H9 (cell line): ENCODE measurements around the gene TENM4. TPM values are rescaled to one million over a fixed set of nuclear protein-coding genes. Genes with fewer than 3 reads are reported as not detected.

Experiments used
- DNase-seq: peaks from one replicate; pipeline ENCODE4 v3.0.0-alpha.2; 2017
- H2AFZ ChIP-seq: one replicate; pipeline ENCODE4 v1.6.1; 2013; ENCODE audit warnings: mild to moderate bottlenecking, low read length, control low read depth, moderate library complexity
- H2AK5ac ChIP-seq: 2 replicates; pipeline ENCODE4 v1.6.1; 2013; ENCODE audit warnings: low read length, control low read depth, mixed read lengths; ENCODE audit not compliant: insufficient read length
- H2BK120ac ChIP-seq: one replicate; pipeline ENCODE4 v1.6.1; 2013; ENCODE audit warnings: low read depth, mild to moderate bottlenecking, low read length, control low read depth, inconsistent platforms; ENCODE audit not compliant: poor library complexity, severe bottlenecking
- H2BK12ac ChIP-seq: 2 replicates; pipeline ENCODE4 v1.6.1; 2013; ENCODE audit warnings: low read length, control low read depth, mixed read lengths, low read depth; ENCODE audit not compliant: insufficient read length
- H2BK15ac ChIP-seq: 2 replicates; pipeline ENCODE4 v1.6.1; 2013; ENCODE audit warnings: low read depth, low read length, control low read depth
- H2BK20ac ChIP-seq: one replicate; pipeline ENCODE4 v1.6.1; 2013; ENCODE audit warnings: low read depth, mild to moderate bottlenecking, low read length, control low read depth, inconsistent platforms; ENCODE audit not compliant: poor library complexity, severe bottlenecking
- H2BK5ac ChIP-seq: 2 replicates; pipeline ENCODE4 v1.6.1; 2013; ENCODE audit warnings: low read length, control low read depth, mixed read lengths; ENCODE audit not compliant: insufficient read length
- H3K14ac ChIP-seq: 2 replicates; pipeline ENCODE4 v1.6.1; 2013; ENCODE audit warnings: low read length, control low read depth; ENCODE audit not compliant: insufficient read depth
- H3K18ac ChIP-seq: 2 replicates; pipeline ENCODE4 v1.6.1; 2013; ENCODE audit warnings: low read depth, mild to moderate bottlenecking, mixed read lengths, low read length, control low read depth; ENCODE audit not compliant: insufficient read length
- H3K23ac ChIP-seq: 2 replicates; pipeline ENCODE4 v1.6.1; 2013; ENCODE audit warnings: low read length, control low read depth, mixed read lengths, low read depth; ENCODE audit not compliant: insufficient read length
- H3K23me2 ChIP-seq: 2 replicates; pipeline ENCODE4 v1.6.1; 2013; ENCODE audit warnings: low read depth, mild to moderate bottlenecking, mixed read lengths, low read length, control low read depth; ENCODE audit not compliant: insufficient read length, poor library complexity, severe bottlenecking
- H3K27ac ChIP-seq: 2 replicates; pipeline ENCODE4 v1.5.1; 2013; ENCODE audit warnings: low read length, control low read depth, mixed read lengths, low read depth; ENCODE audit not compliant: insufficient read length
- H3K27me3 ChIP-seq: 2 replicates; pipeline ENCODE4 v1.6.1; 2013; ENCODE audit warnings: low read length, control low read depth, inconsistent platforms; ENCODE audit not compliant: insufficient read depth
- H3K4ac ChIP-seq: 2 replicates; pipeline ENCODE4 v1.6.1; 2013; ENCODE audit warnings: low read depth, mild to moderate bottlenecking, control low read depth, inconsistent platforms, low read length, moderate library complexity
- H3K4me1 ChIP-seq: 2 replicates; pipeline ENCODE4 v1.6.1; 2013; ENCODE audit warnings: low read length, control low read depth, inconsistent platforms; ENCODE audit not compliant: insufficient read depth
- H3K4me2 ChIP-seq: 2 replicates; pipeline ENCODE4 v1.6.1; 2013; ENCODE audit warnings: low read length, control low read depth, mixed read lengths; ENCODE audit not compliant: insufficient read length, insufficient read depth
- H3K56ac ChIP-seq: 2 replicates; pipeline ENCODE4 v1.6.1; 2013; ENCODE audit warnings: low read depth, mild to moderate bottlenecking, mixed read lengths, low read length, control low read depth; ENCODE audit not compliant: insufficient read length
- H3K79me1 ChIP-seq: 2 replicates; pipeline ENCODE4 v1.6.1; 2013; ENCODE audit warnings: low read depth, mild to moderate bottlenecking, moderate library complexity, low read length, control low read depth, inconsistent platforms; ENCODE audit not compliant: insufficient read depth, poor library complexity, severe bottlenecking
- H3K79me2 ChIP-seq: 2 replicates; pipeline ENCODE4 v1.6.1; 2013; ENCODE audit warnings: low read length, control low read depth, inconsistent platforms; ENCODE audit not compliant: insufficient read depth
- H3K9ac ChIP-seq: 2 replicates; pipeline ENCODE4 v1.6.1; 2013; ENCODE audit warnings: low read length, control low read depth, mixed read lengths; ENCODE audit not compliant: insufficient read length; ENCODE audit errors: extremely low read depth
- H3K9me3 ChIP-seq: one replicate; pipeline ENCODE4 v1.6.1; 2013; ENCODE audit warnings: low read depth, low read length, inconsistent platforms; ENCODE audit not compliant: control insufficient read depth
- H3T11ph ChIP-seq: one replicate; pipeline ENCODE4 v1.6.1; 2013; ENCODE audit warnings: mild to moderate bottlenecking, low read length, control low read depth, inconsistent platforms
- H4K20me1 ChIP-seq: one replicate; pipeline ENCODE4 v1.6.1; 2013; ENCODE audit not compliant: control insufficient read depth, insufficient read length, insufficient read depth
- H4K5ac ChIP-seq: 2 replicates; pipeline ENCODE4 v1.6.1; 2013; ENCODE audit warnings: low read depth, mild to moderate bottlenecking, mixed read lengths, low read length, control low read depth; ENCODE audit not compliant: insufficient read length
- H4K8ac ChIP-seq: replicated peaks from 2 replicates; pipeline ENCODE4 v1.6.1; 2013; ENCODE audit warnings: low read length, control low read depth, mixed read lengths, low read depth; ENCODE audit not compliant: insufficient read length
- H4K91ac ChIP-seq: 2 replicates; pipeline ENCODE4 v1.6.1; 2013; ENCODE audit warnings: low read depth, mild to moderate bottlenecking, moderate library complexity, mixed read lengths, low read length, control low read depth; ENCODE audit not compliant: insufficient read length
- H3K27ac Mint-ChIP-seq, 3 experiments: 2 replicates in 2 of 3; 3 replicates in 1 of 3; pipeline ENCODE4 v1.8.0; 2020 to 2021; ENCODE audit warnings: mixed read lengths in 3 of 3, mild to moderate bottlenecking in 1 of 3, moderate library complexity in 1 of 3
- H3K27me3 Mint-ChIP-seq: 2 replicates; pipeline ENCODE4 v1.8.0; 2021; ENCODE audit warnings: low read depth, mild to moderate bottlenecking, moderate library complexity, mixed read lengths
- H3K36me3 Mint-ChIP-seq, 3 experiments: 2 replicates in 2 of 3; 3 replicates in 1 of 3; pipeline ENCODE4 v1.8.0; 2020 to 2021; ENCODE audit warnings: low read depth in 3 of 3, mixed read lengths in 3 of 3; ENCODE audit not compliant: insufficient read depth in 1 of 3
- H3K4me1 Mint-ChIP-seq, 2 experiments: 2 replicates each; pipeline ENCODE4 v1.8.0; 2020; ENCODE audit warnings: mixed read lengths in 2 of 2
- H3K4me3 Mint-ChIP-seq, 2 experiments: 2 replicates in 1 of 2; 3 replicates in 1 of 2; pipeline ENCODE4 v1.8.0; 2020 to 2021; ENCODE audit warnings: mild to moderate bottlenecking in 2 of 2, mixed read lengths in 2 of 2, moderate library complexity in 1 of 2
- H3K9me3 Mint-ChIP-seq, 2 experiments: 2 replicates in 1 of 2; 3 replicates in 1 of 2; pipeline ENCODE4 v1.8.0; 2020; ENCODE audit warnings: mild to moderate bottlenecking in 2 of 2, mixed read lengths in 2 of 2, moderate library complexity in 1 of 2
- CTCF ChIP-seq: fragments of 200-600 bp; sonication (generic); conservative IDR thresholded peaks from 3 replicates; pipeline ENCODE4 v1.8.0; 2021; ENCODE audit warnings: antibody characterized with exemption, mild to moderate bottlenecking
- WGBS: extraction: QIAGEN DNeasy Blood & Tissue Kit; methylation state at CpG from one replicate; pipeline ENCODE4 v1.1.7; 2013; ENCODE audit warnings: missing lambda C conversion rate, low lambda C conversion rate, mixed read lengths; ENCODE audit not compliant: insufficient read length; ENCODE audit errors: extremely low coverage; 5-methylcytosine and 5-hydroxymethylcytosine counted together
- total RNA-seq: library from RNA; stranded (reverse); gene quantifications from 2 replicates; pipeline ENCODE4 v1.2.1, GENCODE V29; 2021

TENM4 gene
- total RNA-seq, 1 experiment from 2014 or later, result 4.6 TPM

GRCh38 chr11:79400206-79400605 lies 40.6 kb downstream of the TENM4 start:
- Histone ChIP-seq H3K9me3 (no peaks in the 10 kb centered on the region), H4K5ac (no peak overlapping the region), H2AFZ (no peak overlapping the region), H3K23me2 (no peaks in the 10 kb centered on the region), H3K23ac (no peak overlapping the region), H3K27me3 (no peaks in the 10 kb centered on the region), H2BK12ac (no peak overlapping the region), H2BK120ac (no peak overlapping the region), H4K8ac (no peak overlapping the region), H3K27ac (no peak overlapping the region), H4K20me1 (no peaks in the 10 kb centered on the region), H2BK5ac (no peak overlapping the region), H3K79me1 (no peaks in the 10 kb centered on the region), H3K79me2 (no peaks in the 10 kb centered on the region), H3K9ac (no peak overlapping the region), H3T11ph (no peak overlapping the region), H3K56ac (no peak overlapping the region), H3K14ac (no peak overlapping the region), H3K4me2 (no peak overlapping the region), H2AK5ac (no peak overlapping the region), H3K4ac (no peak overlapping the region), H3K4me1 (peaks cover 2% of the 10 kb centered on the region; the same call in 1 of the 2 replicates), H2BK20ac (no peak overlapping the region), H2BK15ac (no peak overlapping the region), H3K18ac (no peak overlapping the region), H4K91ac (no peak overlapping the region)
- H3K4me1 Mint-ChIP-seq, result peaks cover 3 to 5% of the 10 kb centered on the region in 2 experiments; a peak in 2 of 4 replicates
- H3K4me3 Mint-ChIP-seq, result no peak overlapping the region
- H3K27ac Mint-ChIP-seq, result no peak overlapping the region
- H3K27me3 Mint-ChIP-seq, result no peaks in the 10 kb centered on the region
- H3K36me3 Mint-ChIP-seq, result no peaks in the 10 kb centered on the region
- DNase-seq, result no peak
- H3K9me3 Mint-ChIP-seq, result no peaks in the 10 kb centered on the region
- no peak for TF ChIP-seq CTCF
- WGBS, result no CpG with 5 or more reads among the region's 2 CpGs
